C4-2B (cell line): ENCODE results near the gene GPD2.

Experiments
- CTCF ChIP-seq: fragments of 450-650 bp; conservative IDR thresholded peaks from 2 replicates; pipeline ENCODE4 v1.5.1; 2017; ENCODE audit warnings: mild to moderate bottlenecking
- ZFX ChIP-seq: fragments of 450-650 bp; IDR thresholded peaks from 2 replicates; pipeline ENCODE4 v1.6.1; 2017

GRCh38 chr2:156561326-156561725, 125.1 kb downstream of the GPD2 start:
- no peak for TF ChIP-seq CTCF
- TF ChIP-seq ZFX, result no peak
